Heart left ventricle (tissue), 16 donors: Measurements from ENCODE around the gene HOMER1. TPM values are rescaled to one million over a fixed set of nuclear protein-coding genes. Genes with fewer than 3 reads are reported as not detected.

Source experiments
- ATAC-seq, 4 donors: fragments of 200-7000 bp; cut with Tn5 transposase; one replicate each; pipeline ENCODE4 v1.9.1; 2020 to 2022; ENCODE audit warnings: moderate library complexity in 4 of 4, mild to moderate bottlenecking in 3 of 4, moderate number of reproducible peaks in 1 of 4
- DNase-seq, 5 donors: peaks; one replicate each; pipeline ENCODE4 v3.0.0-alpha.2; 2020
- H3K27ac ChIP-seq, 12 donors: fragments of 200-600 bp; sonication (generic) in 4 of 12; one replicate each; pipeline versions ENCODE4 v1.5.0 to v1.8.0; 2016 to 2022; ENCODE audit warnings: mild to moderate bottlenecking in 2 of 12
- H3K27me3 ChIP-seq, 9 donors: fragments of 200-600 bp; sonication (generic) in 2 of 9; one replicate each; pipeline versions ENCODE4 v1.5.1 to v1.8.0; 2016 to 2022; ENCODE audit warnings: mild to moderate bottlenecking in 3 of 9
- H3K36me3 ChIP-seq, 9 donors: fragments of 200-600 bp; sonication (generic) in 2 of 9; one replicate each; pipeline versions ENCODE4 v1.5.0 to v1.8.0; 2018 to 2022; ENCODE audit warnings: mild to moderate bottlenecking in 2 of 9
- H3K4me1 ChIP-seq, 12 donors: fragments of 200-600 bp; sonication (generic) in 4 of 12; one replicate each; pipeline versions ENCODE4 v1.5.0 to v1.8.0; 2016 to 2022; ENCODE audit warnings: mild to moderate bottlenecking in 3 of 12
- H3K4me3 ChIP-seq, 12 donors: fragments of 200-600 bp; sonication (generic) in 4 of 12; one replicate each; pipeline versions ENCODE4 v1.5.0 to v1.8.0; 2017 to 2022; ENCODE audit warnings: mild to moderate bottlenecking in 9 of 12, moderate library complexity in 4 of 12
- H3K9me3 ChIP-seq, 12 donors: fragments of 200-600 bp; sonication (generic) in 4 of 12; one replicate each; pipeline versions ENCODE4 v1.5.0 to v1.8.0; 2016 to 2022; ENCODE audit warnings: mild to moderate bottlenecking in 1 of 12
- POLR2A ChIP-seq, 2 donors: fragments of 450-650 bp; IDR thresholded peaks; one replicate each; pipeline ENCODE4 v1.6.1; 2017; ENCODE audit warnings: antibody characterized with exemption in 2 of 2, mild to moderate bottlenecking in 2 of 2, moderate library complexity in 2 of 2
- WGBS, 4 donors: extraction: QIAGEN DNeasy Blood & Tissue Kit in 2 of 4; methylation state at CpG; one replicate each; pipeline versions ENCODE4 v1.1.5 to v1.1.7; 2013 to 2018; 5-methylcytosine and 5-hydroxymethylcytosine counted together
- intact Hi-C, 10 donors: fragments of 100-400 bp; cut with DNase I; formaldehyde crosslinking; loops; one replicate each; pipeline versions ENCODE4 v1.11.1 to v1.14.2; 2022
- polyA plus RNA-seq, 2 donors: library from polyadenylated mRNA; stranded (reverse); fragments of 200-250 nt; gene quantifications; one replicate each; pipeline ENCODE4 v1.2.3, GENCODE V29; 2013
- total RNA-seq, 9 donors: library from RNA; depleted of rRNA in 2 of 9; stranded (reverse); fragments of >200 nt in 2 of 9; fragmentation: NEBNext Ultra II Directional in 3 of 9; extraction: Animal tissue kit (Norgen Biotek cat#: 25700) in 3 of 9; gene quantifications; one replicate each; pipeline versions ENCODE4 v1.1.0 to v1.2.4, GENCODE V29; 2016 to 2023
- TF ChIP-seq, protein P1 (sequence below), 12 donors: fragments of 200-600 bp; sonication (generic) in 4 of 12; IDR thresholded peaks; one replicate each; pipeline versions ENCODE4 v1.5.0 to v1.8.0; 2018 to 2022; ENCODE audit warnings: antibody characterized with exemption in 12 of 12, mild to moderate bottlenecking in 5 of 12
- donor health status: ischemic (EF 13 %, LVEDD 7.1; RV severe dilation, severe dysfunction).
- donor health status: healthy with polysubstance abuse.
- donor health status: DM: no; HTN: yes; CAD: no.
- donor health status: DM: no; HTN: no; CAD: no.
- donor health status: ischemic (EF 25% LVEDD 6.9; RV normal size, moderate dysfunction).
- donor health status: ischemic (EF 25% LVEDD 5.7; RV mildly dilated, moderate dysfunction).
- donor health status: healthy.
- donor health status: DM: yes; HTN: yes; CAD: no.
- donor health status: ischemic (EF 35%, LVEDD 5.7; RV mildly dilated, moderate dysfunction).
- donor health status: nonischemic (EF 11% LVEDD 7.7; RV severe dilation, severe dysfunction).
- donor health status: DM: yes; HTN: yes; CAD: no.
- donor health status: PGD.
- donor health status: ischemic (EF 29% LVEDD 5.4; RV normal size, mild dysfunction).
- donor health status: nonischemic (EF 23%, LVEDD 6.1; RV moderate dilation, normal function).

The HOMER1 gene
- total and polyA plus RNA-seq, 11 donors, result 12.1 to 83.5 (median 51.0) TPM

- TF ChIP-seq, protein P1, sequence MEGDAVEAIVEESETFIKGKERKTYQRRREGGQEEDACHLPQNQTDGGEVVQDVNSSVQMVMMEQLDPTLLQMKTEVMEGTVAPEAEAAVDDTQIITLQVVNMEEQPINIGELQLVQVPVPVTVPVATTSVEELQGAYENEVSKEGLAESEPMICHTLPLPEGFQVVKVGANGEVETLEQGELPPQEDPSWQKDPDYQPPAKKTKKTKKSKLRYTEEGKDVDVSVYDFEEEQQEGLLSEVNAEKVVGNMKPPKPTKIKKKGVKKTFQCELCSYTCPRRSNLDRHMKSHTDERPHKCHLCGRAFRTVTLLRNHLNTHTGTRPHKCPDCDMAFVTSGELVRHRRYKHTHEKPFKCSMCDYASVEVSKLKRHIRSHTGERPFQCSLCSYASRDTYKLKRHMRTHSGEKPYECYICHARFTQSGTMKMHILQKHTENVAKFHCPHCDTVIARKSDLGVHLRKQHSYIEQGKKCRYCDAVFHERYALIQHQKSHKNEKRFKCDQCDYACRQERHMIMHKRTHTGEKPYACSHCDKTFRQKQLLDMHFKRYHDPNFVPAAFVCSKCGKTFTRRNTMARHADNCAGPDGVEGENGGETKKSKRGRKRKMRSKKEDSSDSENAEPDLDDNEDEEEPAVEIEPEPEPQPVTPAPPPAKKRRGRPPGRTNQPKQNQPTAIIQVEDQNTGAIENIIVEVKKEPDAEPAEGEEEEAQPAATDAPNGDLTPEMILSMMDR (IDR thresholded peaks at IDR 0.05), result no peak
- TF ChIP-seq POLR2A (IDR thresholded peaks at IDR 0.05), result no peak
- H3K4me1 ChIP-seq, result peaks cover 0 to 14% (median 4%) of the 10 kb centered on the region in 12 donors
- DNase-seq, result no peak
- H3K27ac ChIP-seq, result no peak overlapping the region
- WGBS, 4 donors, result 41 to 51% (median 47%) methylated on average over 4 of the region's 4 CpGs
- no peaks in the 10 kb centered on the region for H3K27me3 ChIP-seq
- H3K36me3 ChIP-seq, result peaks cover 0 to 13% (median 0%) of the 10 kb centered on the region in 9 donors
- no peaks in the 10 kb centered on the region for H3K9me3 ChIP-seq
- no peak for ATAC-seq
- no peak overlapping the region for H3K4me3 ChIP-seq
- intact Hi-C loops, result no loop called here
These were observed 59.9 kb downstream of the HOMER1 start for GRCh38 chr5:79454043-79454442.

DNA sequence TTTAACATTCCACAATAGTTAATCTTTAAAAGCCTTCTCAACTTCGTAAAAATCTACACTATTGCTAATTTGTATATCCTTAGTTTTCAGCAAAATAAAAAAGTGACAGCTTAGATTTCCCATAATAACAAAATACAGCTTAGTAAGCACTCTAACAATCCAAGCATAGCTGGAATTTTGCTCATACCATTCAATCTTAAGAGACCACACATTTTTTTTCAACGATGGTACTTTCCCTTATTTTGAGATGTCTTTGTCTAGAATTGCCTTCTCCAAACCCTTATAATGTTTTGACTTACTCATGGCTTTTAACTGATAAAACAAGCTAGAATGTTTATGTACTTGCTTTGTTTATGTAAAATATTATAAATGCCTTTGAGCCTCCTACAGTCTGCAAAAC is 65.6 kb downstream of the HOMER1 start:
- DNase-seq, result no peak
- Histone ChIP-seq H3K4me1 (peaks cover 0 to 5% (median 0%) of the 10 kb centered on the region in 12 donors), H3K27me3 (no peaks in the 10 kb centered on the region), H3K27ac (no peak overlapping the region), H3K36me3 (peaks cover 0 to 22% (median 0%) of the 10 kb centered on the region in 9 donors), H3K9me3 (no peaks in the 10 kb centered on the region), H3K4me3 (no peak overlapping the region)
- ATAC-seq, result no peak
- TF ChIP-seq, protein P1 (IDR thresholded peaks at IDR 0.05), result no peak
- no peak for TF ChIP-seq POLR2A (IDR thresholded peaks at IDR 0.05)
- 46 to 57% (median 54%) methylated on average over 2 of the region's 2 CpGs for WGBS, 4 donors
- intact Hi-C loops, result no loop called here

- intact Hi-C loops, result no loop called here
- Histone ChIP-seq H3K4me1 (no peaks in the 10 kb centered on the region), H3K4me3 (no peak overlapping the region), H3K9me3 (no peaks in the 10 kb centered on the region), H3K36me3 (peaks cover 0 to 23% (median 0%) of the 10 kb centered on the region in 9 donors), H3K27ac (no peak overlapping the region), H3K27me3 (no peaks in the 10 kb centered on the region)
- no peak for TF ChIP-seq POLR2A (IDR thresholded peaks at IDR 0.05)
- TF ChIP-seq, protein P1 (IDR thresholded peaks at IDR 0.05), result no peak
- ATAC-seq (no peak), DNase-seq (no peak)
- 76 to 91% (median 86%) methylated on average over 2 of the region's 2 CpGs for WGBS, 4 donors
These were observed 77.1 kb downstream of the HOMER1 start for GRCh38 chr5:79436821-79437220.

GRCh38 chr5:79436224-79436623 is 77.7 kb downstream of the HOMER1 start:
- TF ChIP-seq, protein P1 (IDR thresholded peaks at IDR 0.05), result no peak
- no peak for TF ChIP-seq POLR2A (IDR thresholded peaks at IDR 0.05)
- H3K4me3 ChIP-seq, result no peak overlapping the region
- H3K27me3 ChIP-seq, result no peaks in the 10 kb centered on the region
- DNase-seq, result no peak
- H3K9me3 ChIP-seq, result no peaks in the 10 kb centered on the region
- H3K4me1 ChIP-seq, result no peaks in the 10 kb centered on the region
- ATAC-seq, result peak in 1 of 4 donors; percentile 58
- 89 to 97% (median 91%) methylated on average over 3 of the region's 3 CpGs for WGBS, 4 donors
- intact Hi-C loops, result no loop called here
- no peak overlapping the region for H3K27ac ChIP-seq
- H3K36me3 ChIP-seq, result peaks cover 0 to 23% (median 0%) of the 10 kb centered on the region in 9 donors
